Measurements from ENCODE around the gene POU2AF1.
A peak's percentile ranks its signal among the peaks of the same experiment; 100 is the strongest.

POU2AF1 gene

GRCh38 chr11:111308140-111308539 is 70.9 kb downstream of the POU2AF1 start:
- TF ChIP-seq CTCF (conservative IDR thresholded peaks at IDR 0.05): no peak
- H3K27ac ChIP-seq: peak overlapping the region; percentile 95

GRCh38 chr11:111307472-111308108 is 71.5 kb downstream of the POU2AF1 start:
- TF ChIP-seq CTCF (conservative IDR thresholded peaks at IDR 0.05): peak; percentile 13; the same call in 1 of the 2 replicates
- peak overlapping the region; percentile 95 for H3K27ac ChIP-seq

GRCh38 chr11:111306321-111306720 is 72.8 kb downstream of the POU2AF1 start:
- no peak for TF ChIP-seq CTCF (conservative IDR thresholded peaks at IDR 0.05)
- peak overlapping the region; percentile 95 for H3K27ac ChIP-seq

GRCh38 chr11:111305876-111306275 is 73.2 kb downstream of the POU2AF1 start:
- peak overlapping the region; percentile 95 for H3K27ac ChIP-seq
- peak; percentile 46; the same call in 1 of the 2 replicates for TF ChIP-seq CTCF (conservative IDR thresholded peaks at IDR 0.05)

GRCh38 chr11:111305162-111305802 is 73.8 kb downstream of the POU2AF1 start:
- no peak for TF ChIP-seq CTCF (conservative IDR thresholded peaks at IDR 0.05)
- peak overlapping the region; percentile 95 for H3K27ac ChIP-seq

GRCh38 chr11:111303461-111303860 is 75.6 kb downstream of the POU2AF1 start:
- H3K27ac ChIP-seq: peak overlapping the region; percentile 95
- TF ChIP-seq CTCF (conservative IDR thresholded peaks at IDR 0.05): no peak

GRCh38 chr11:111302298-111302697 is 76.8 kb downstream of the POU2AF1 start:
- TF ChIP-seq CTCF (conservative IDR thresholded peaks at IDR 0.05): no peak
- H3K27ac ChIP-seq: peak overlapping the region; percentile 95

Data from VCaP (cell line).